ENCODE results near the gene PEAR1. TPM values are rescaled to one million over a fixed set of nuclear protein-coding genes. Genes with fewer than 3 reads are reported as not detected.

The PEAR1 gene
- total RNA-seq, 4 donors from 2014 or later = 31.5 to 51.4 (median 39.7) TPM

GRCh38 chr1:156851779-156852417 lies 41.6 kb upstream of the PEAR1 start:
- peaks cover 0 to 19% (median 0%) of the 10 kb centered on the region in 4 donors for H3K4me1 ChIP-seq
- no peak for DNase-seq (ENCODE audit: low spot score in 2 of 2)
- TF ChIP-seq CTCF (IDR thresholded peaks at IDR 0.05) (no peak), EP300 (IDR thresholded peaks at IDR 0.05) (no peak), POLR2A (IDR thresholded peaks at IDR 0.05) (no peak)
- H3K27ac ChIP-seq = no peak overlapping the region
- peaks cover 0 to 42% of the 10 kb centered on the region in 2 donors for H3K27me3 ChIP-seq
- H3K4me3 ChIP-seq = no peak overlapping the region
- no peaks in the 10 kb centered on the region for H3K9me3 ChIP-seq
- no peaks in the 10 kb centered on the region for H3K36me3 ChIP-seq
- WGBS, 2 donors = 74 to 88% methylated on average over 13 to 14 of the region's 17 CpGs

GRCh38 chr1:156852418-156852874 lies 41.1 kb upstream of the PEAR1 start:
- Histone ChIP-seq H3K4me3 (no peak overlapping the region), H3K4me1 (peaks cover 0 to 19% (median 0%) of the 10 kb centered on the region in 4 donors), H3K9me3 (no peaks in the 10 kb centered on the region), H3K27ac (no peak overlapping the region), H3K36me3 (no peaks in the 10 kb centered on the region), H3K27me3 (peaks cover 0 to 42% of the 10 kb centered on the region in 2 donors)
- WGBS, 2 donors = 33 to 37% methylated on average over 9 of the region's 9 CpGs
- TF ChIP-seq EP300 (IDR thresholded peaks at IDR 0.05) = no peak
- no peak for TF ChIP-seq POLR2A (IDR thresholded peaks at IDR 0.05)
- no peak for TF ChIP-seq CTCF (IDR thresholded peaks at IDR 0.05)
- peak; percentile 35 to 36 for DNase-seq (ENCODE audit: low spot score in 2 of 2)

- Histone ChIP-seq H3K9me3 (no peaks in the 10 kb centered on the region), H3K27me3 (peaks cover 0 to 42% of the 10 kb centered on the region in 2 donors), H3K4me3 (no peak overlapping the region), H3K36me3 (no peaks in the 10 kb centered on the region), H3K27ac (no peak overlapping the region), H3K4me1 (peaks cover 0 to 14% (median 2%) of the 10 kb centered on the region in 4 donors)
- no peak for DNase-seq (ENCODE audit: low spot score in 2 of 2)
- WGBS, 2 donors = 91 to 94% methylated on average over 9 to 17 of the region's 19 CpGs
- no peak for TF ChIP-seq POLR2A (IDR thresholded peaks at IDR 0.05)
- no peak for TF ChIP-seq CTCF (IDR thresholded peaks at IDR 0.05)
- TF ChIP-seq EP300 (IDR thresholded peaks at IDR 0.05) = no peak
These were observed 39.8 kb upstream of the PEAR1 start for GRCh38 chr1:156853761-156854160.

GRCh38 chr1:156854634-156855033 lies 38.9 kb upstream of the PEAR1 start:
- 50 to 63% methylated on average over 3 of the region's 3 CpGs for WGBS, 2 donors
- H3K4me3 ChIP-seq = no peak overlapping the region
- no peaks in the 10 kb centered on the region for H3K9me3 ChIP-seq
- TF ChIP-seq CTCF (IDR thresholded peaks at IDR 0.05) = no peak
- no peak for TF ChIP-seq EP300 (IDR thresholded peaks at IDR 0.05)
- TF ChIP-seq POLR2A (IDR thresholded peaks at IDR 0.05) = no peak
- no peak for DNase-seq (ENCODE audit: low spot score in 2 of 2)
- no peak overlapping the region for H3K27ac ChIP-seq
- no peaks in the 10 kb centered on the region for H3K36me3 ChIP-seq
- peaks cover 0 to 42% of the 10 kb centered on the region in 2 donors for H3K27me3 ChIP-seq
- peaks cover 0 to 20% (median 9%) of the 10 kb centered on the region in 4 donors for H3K4me1 ChIP-seq

GRCh38 chr1:156856282-156856785 lies 37.2 kb upstream of the PEAR1 start:
- H3K27ac ChIP-seq = no peak overlapping the region
- no peaks in the 10 kb centered on the region for H3K9me3 ChIP-seq
- peaks cover 0 to 35% (median 17%) of the 10 kb centered on the region in 4 donors for H3K4me1 ChIP-seq
- TF ChIP-seq POLR2A (IDR thresholded peaks at IDR 0.05) (no peak), CTCF (IDR thresholded peaks at IDR 0.05) (no peak), EP300 (IDR thresholded peaks at IDR 0.05) (no peak)
- peaks cover 0 to 52% of the 10 kb centered on the region in 2 donors for H3K27me3 ChIP-seq
- H3K4me3 ChIP-seq = no peak overlapping the region
- no peak for DNase-seq (ENCODE audit: low spot score in 2 of 2)
- 63 to 76% methylated on average over 3 of the region's 3 CpGs for whole genome bisulfite sequencing, 2 donors
- H3K36me3 ChIP-seq = no peaks in the 10 kb centered on the region
